HepG2 (cell line): Measurements from ENCODE around the gene ABCC10. TPM values are rescaled to one million over a fixed set of nuclear protein-coding genes. Genes with fewer than 3 reads are reported as not detected.

Source experiments
- ATAC-seq: fragments of 200-7000 bp; cut with Tn5 transposase; 3 replicates; pipeline ENCODE4 v1.9.1; 2020; ENCODE audit warnings: mild to moderate bottlenecking, moderate library complexity
- BruUV-seq: library from RNA; stranded (reverse); fragments of 400-500 nt; replicated peaks from 2 replicates; lab custom pipeline; 2021; lab: Mats Ljungman, UMichigan
- CTCF ChIA-PET: fragments of 300-600 bp; formaldehyde crosslinking; extraction: SDS; loops from one replicate; lab custom pipeline; 2021; ENCODE audit warnings: low total read pairs, inconsistent platforms, low intra/inter-chr PET ratio; lab: Yijun Ruan, JAX
- POLR2A ChIA-PET: fragments of 350-600 bp; sonication (Branson Sonifier 250); formaldehyde crosslinking; loops from one replicate; lab custom pipeline; 2020; ENCODE audit warnings: antibody characterized with exemption, inconsistent platforms; lab: Yijun Ruan, JAX
- DNase-seq: peaks from one replicate; pipeline ENCODE4 v3.0.0-alpha.2; 2015; ENCODE audit warnings: low spot score
- FAIRE-seq: peaks from 3 replicates; lab custom pipeline; 2011; peaks lifted over from hg19 to GRCh38; lab: Jason Lieb, UNC
- H2AFZ ChIP-seq: one replicate; pipeline ENCODE4 v1.6.1; 2011; ENCODE audit warnings: low read length, inconsistent platforms
- H3K27ac ChIP-seq: fragments of 300-600 bp; 3 replicates; pipeline ENCODE4 v1.8.0; 2011; ENCODE audit warnings: mixed run types, mild to moderate bottlenecking, mixed read lengths, low read length, inconsistent platforms; ENCODE audit not compliant: insufficient read depth; ENCODE audit errors: extremely low read length
- H3K27me3 ChIP-seq, 2 experiments: fragments of 200-600 bp in 1 of 2; 2 replicates in 1 of 2; 3 replicates in 1 of 2; pipeline versions ENCODE4 v1.6.0 to v1.8.0; 2011; ENCODE audit warnings: low read length in 2 of 2, mild to moderate bottlenecking in 2 of 2, moderate library complexity in 2 of 2, inconsistent platforms in 1 of 2; ENCODE audit not compliant: insufficient read depth in 2 of 2, control insufficient read depth in 1 of 2
- H3K36me3 ChIP-seq, 2 experiments: fragments of 200-600 bp in 1 of 2; replicated peaks in 1 of 2; 2 replicates in 1 of 2; 3 replicates in 1 of 2; pipeline versions ENCODE4 v1.5.1 to v1.8.0; 2011; ENCODE audit warnings: low read length in 2 of 2, inconsistent platforms in 1 of 2; ENCODE audit not compliant: insufficient read depth in 2 of 2, control insufficient read depth in 1 of 2
- H3K4me1 ChIP-seq: 2 replicates; pipeline ENCODE4 v1.5.1; 2012; ENCODE audit warnings: low read length, inconsistent platforms; ENCODE audit not compliant: insufficient read depth
- H3K4me2 ChIP-seq: 2 replicates; pipeline ENCODE4 v1.6.0; 2011; ENCODE audit warnings: low read depth, low read length, inconsistent platforms
- H3K4me3 ChIP-seq, 3 experiments: fragments of 200-600 bp in 1 of 3; sonication (generic), shearing (Covaris generic) in 1 of 3; replicated peaks in 1 of 3; 2 replicates each; pipeline ENCODE4 v1.5.1; 2011 to 2016; ENCODE audit warnings: low read length in 3 of 3, inconsistent platforms in 2 of 3, low read depth in 2 of 3, mild to moderate bottlenecking in 2 of 3, control low read depth in 1 of 3, mixed read lengths in 1 of 3; ENCODE audit not compliant: insufficient read depth in 1 of 3
- H3K79me2 ChIP-seq: one replicate; pipeline ENCODE4 v1.6.1; 2011; ENCODE audit warnings: low read length, inconsistent platforms; ENCODE audit not compliant: insufficient read depth
- H3K9ac ChIP-seq: 2 replicates; pipeline ENCODE4 v1.6.0; 2011; ENCODE audit warnings: mild to moderate bottlenecking, low read depth, low read length, inconsistent platforms; ENCODE audit not compliant: insufficient read depth
- H3K9me3 ChIP-seq: 2 replicates; pipeline ENCODE4 v1.5.1; 2012; ENCODE audit warnings: mild to moderate bottlenecking, low read length
- H4K20me1 ChIP-seq: 2 replicates; pipeline ENCODE4 v1.6.0; 2011; ENCODE audit warnings: inconsistent platforms, mild to moderate bottlenecking, low read length, moderate library complexity; ENCODE audit not compliant: insufficient read depth
- AHR ChIP-seq: IDR thresholded peaks from 2 replicates; pipeline ENCODE4 v1.6.1; 2018; ENCODE audit warnings: missing genetic modification reagents, missing compliant biosample characterization
- GATA4 ChIP-seq: sonication (generic); IDR thresholded peaks from 2 replicates; pipeline ENCODE4 v1.6.1; 2016; ENCODE audit warnings: antibody characterized with exemption, low read depth, borderline replicate concordance
- HDAC2 ChIP-seq: sonication (generic); formaldehyde crosslinking; IDR thresholded peaks from 2 replicates; pipeline ENCODE4 v1.4.0; 2020; ENCODE audit warnings: missing genetic modification reagents
- KAT7 ChIP-seq: IDR thresholded peaks from 2 replicates; pipeline ENCODE4 v1.6.1; 2018; ENCODE audit warnings: borderline replicate concordance, missing compliant biosample characterization
- KDM5B ChIP-seq: sonication (generic); formaldehyde crosslinking; IDR thresholded peaks from 2 replicates; pipeline ENCODE4 v1.4.0; 2020; ENCODE audit warnings: missing genetic modification reagents, mild to moderate bottlenecking, borderline replicate concordance
- MBNL3 ChIP-seq: fragments of 250-450 bp; sonication (Bioruptor Pico); conservative IDR thresholded peaks from 2 replicates; pipeline ENCODE4 v1.8.0; 2022; ENCODE audit warnings: mild to moderate bottlenecking, inconsistent platforms
- PAF1 ChIP-seq: IDR thresholded peaks from 2 replicates; pipeline ENCODE4 v1.6.1; 2016; ENCODE audit warnings: missing genetic modification reagents, missing compliant biosample characterization
- RARG ChIP-seq: sonication (generic); formaldehyde crosslinking; IDR thresholded peaks from 2 replicates; pipeline ENCODE4 v1.4.0; 2020; ENCODE audit warnings: low read depth, mild to moderate bottlenecking, missing genetic modification reagents
- REL ChIP-seq: sonication (generic); formaldehyde crosslinking; conservative IDR thresholded peaks from 2 replicates; pipeline ENCODE4 v1.8.0; 2022; ENCODE audit warnings: mild to moderate bottlenecking, missing genetic modification reagents, moderate library complexity
- SMAD9 ChIP-seq: sonication (generic); formaldehyde crosslinking; IDR thresholded peaks from 2 replicates; pipeline ENCODE4 v1.5.1; 2020; ENCODE audit warnings: mild to moderate bottlenecking, missing genetic modification reagents
- THAP7 ChIP-seq: sonication (generic); formaldehyde crosslinking; IDR thresholded peaks from 2 replicates; pipeline ENCODE4 v1.8.1; 2023; ENCODE audit warnings: mild to moderate bottlenecking, missing genetic modification reagents
- THYN1 ChIP-seq: sonication (generic); formaldehyde crosslinking; IDR thresholded peaks from 2 replicates; pipeline ENCODE4 v1.8.1; 2023; ENCODE audit warnings: low read depth, mild to moderate bottlenecking, moderate library complexity, missing genetic modification reagents, borderline replicate concordance
- ZBTB44 ChIP-seq: sonication (generic); formaldehyde crosslinking; IDR thresholded peaks from 2 replicates; pipeline ENCODE4 v1.4.0; 2020; ENCODE audit warnings: missing genetic modification reagents
- ZMAT3 ChIP-seq: sonication (generic); formaldehyde crosslinking; conservative IDR thresholded peaks from 2 replicates; pipeline ENCODE4 v1.7.0; 2021; ENCODE audit warnings: missing genetic modification reagents
- ZNF10 ChIP-seq: sonication (generic); formaldehyde crosslinking; IDR thresholded peaks from 2 replicates; pipeline ENCODE4 v1.4.0; 2020; ENCODE audit warnings: mild to moderate bottlenecking, low read depth, missing genetic modification reagents, borderline replicate concordance
- ZNF33B ChIP-seq: sonication (generic); formaldehyde crosslinking; IDR thresholded peaks from 2 replicates; pipeline ENCODE4 v1.5.1; 2020; ENCODE audit warnings: mild to moderate bottlenecking, missing genetic modification reagents
- ZNF552 ChIP-seq: sonication (generic); formaldehyde crosslinking; IDR thresholded peaks from 2 replicates; pipeline ENCODE4 v1.9.0; 2022; ENCODE audit warnings: missing genetic modification reagents, mild to moderate bottlenecking, borderline replicate concordance
- ZNF615 ChIP-seq: sonication (generic); formaldehyde crosslinking; IDR thresholded peaks from 2 replicates; pipeline ENCODE4 v1.5.0; 2020; ENCODE audit warnings: mild to moderate bottlenecking, missing genetic modification reagents, borderline replicate concordance
- WGBS: methylation state at CpG from one replicate; pipeline ENCODE4 v1.1.6; 2017; ENCODE audit warnings: low lambda C conversion rate; 5-methylcytosine and 5-hydroxymethylcytosine counted together
- in situ Hi-C: cut with HindIII; loops from 2 replicates; pipeline ENCODE4 v1.10.0; 2017; ENCODE audit warnings: low pct_unique_long_range_greater_than_20kb; ENCODE audit not compliant: extremely low pct_ligation_motif_present
- intact Hi-C: fragments of 100-400 bp; cut with micrococcal nuclease; formaldehyde crosslinking; loops from one replicate; pipeline ENCODE4 v1.10.0; 2022; ENCODE audit not compliant: unreplicated experiment
- polyA plus RNA-seq, 8 experiments: library from polyadenylated mRNA; depleted of rRNA in 3 of 8; stranded (reverse) in 7 of 8; unstranded in 1 of 8; fragments of >200 nt; fragmentation: Illumina TruSeq in 4 of 8; extraction: Trizol in 4 of 8; gene quantifications; 2 replicates each; pipeline versions ENCODE4 v1.2.1 to v1.2.3, GENCODE V29; 2011 to 2016; ENCODE audit warnings: low read depth in 4 of 8, missing spikeins in 1 of 8, mixed read lengths in 1 of 8; ENCODE audit not compliant: insufficient read depth in 1 of 8
- total RNA-seq, 5 experiments: library from RNA; depleted of rRNA; stranded (reverse); fragments of >200 nt; fragmentation: Illumina TruSeq; extraction: Trizol; gene quantifications; 2 replicates each; pipeline ENCODE4 v1.2.3, GENCODE V29; 2016; ENCODE audit warnings: low read depth in 1 of 5

Gene ABCC10
- total and polyA plus RNA-seq, 2 of the 13 experiments (the other 11 are each of a cell fraction or from before 2014, with no cell fraction given): 16.0 to 24.3 TPM

- TF ChIP-seq HDAC2 (CRISPR knock-in tag): no peak
- TF ChIP-seq THYN1: no peak
- no peak for TF ChIP-seq ZMAT3 (CRISPR knock-in tag)
- TF ChIP-seq ZNF552 (CRISPR knock-in tag): no peak
- no peak for TF ChIP-seq KAT7 (CRISPR knock-in tag)
- TF ChIP-seq ZNF33B: no peak
- TF ChIP-seq ZBTB44 (CRISPR knock-in tag): no peak
Measured at GRCh38 chr6:43444036-43444435, 16.7 kb downstream of the ABCC10 start (continued).

- BruUV-seq: no TSS peak
- no peaks in the 10 kb centered on the region for H3K9me3 ChIP-seq
- no peak overlapping the region for H3K4me2 ChIP-seq
- H4K20me1 ChIP-seq: no peaks in the 10 kb centered on the region
- ChIA-PET POLR2A (interaction anchor here (1.0 kb wide), 2 partner anchors 17 to 46 kb away, joined by 3 read pairs; partner anchors contain the start of gene ABCC10), CTCF (no interaction called here)
- no peak overlapping the region for H3K27ac ChIP-seq
- H3K79me2 ChIP-seq: no peaks in the 10 kb centered on the region
- FAIRE-seq: no peak
- DNase-seq: no peak
- H3K9ac ChIP-seq: no peak overlapping the region
- intact Hi-C loops (no loop called here), in situ Hi-C loops (no loop called here)
- no peak overlapping the region for H2AFZ ChIP-seq
- 93% methylated on average over 8 of the region's 8 CpGs for WGBS
- peaks cover 26 to 52% of the 10 kb centered on the region in 2 experiments for H3K36me3 ChIP-seq
- no peak for TF ChIP-seq ZNF10 (CRISPR knock-in tag)
- no peak for TF ChIP-seq THAP7 (CRISPR knock-in tag)
- no peak for TF ChIP-seq KDM5B (CRISPR knock-in tag)
- no peak for TF ChIP-seq REL (CRISPR knock-in tag)
- no peak for TF ChIP-seq MBNL3 (CRISPR knock-in tag)
- no peak for TF ChIP-seq ZNF615 (CRISPR knock-in tag)
- no peak for TF ChIP-seq PAF1 (CRISPR knock-in tag)
- TF ChIP-seq RARG: no peak
- TF ChIP-seq AHR: no peak
- TF ChIP-seq GATA4: no peak
- TF ChIP-seq SMAD9 (CRISPR knock-in tag): no peak
- ATAC-seq: no peak
- no peak overlapping the region for H3K4me3 ChIP-seq
- no peaks in the 10 kb centered on the region for H3K27me3 ChIP-seq
- H3K4me1 ChIP-seq: no peaks in the 10 kb centered on the region
Measured at GRCh38 chr6:43444582-43444981, 17.2 kb downstream of the ABCC10 start.
